ENCODE measurements around the gene PAFAH1B2. TPM values are rescaled to one million over a fixed set of nuclear protein-coding genes. Genes with fewer than 3 reads are reported as not detected.

The PAFAH1B2 gene
- polyA plus RNA-seq, 1 donor from 2014 or later = 85.9 TPM

DNA sequence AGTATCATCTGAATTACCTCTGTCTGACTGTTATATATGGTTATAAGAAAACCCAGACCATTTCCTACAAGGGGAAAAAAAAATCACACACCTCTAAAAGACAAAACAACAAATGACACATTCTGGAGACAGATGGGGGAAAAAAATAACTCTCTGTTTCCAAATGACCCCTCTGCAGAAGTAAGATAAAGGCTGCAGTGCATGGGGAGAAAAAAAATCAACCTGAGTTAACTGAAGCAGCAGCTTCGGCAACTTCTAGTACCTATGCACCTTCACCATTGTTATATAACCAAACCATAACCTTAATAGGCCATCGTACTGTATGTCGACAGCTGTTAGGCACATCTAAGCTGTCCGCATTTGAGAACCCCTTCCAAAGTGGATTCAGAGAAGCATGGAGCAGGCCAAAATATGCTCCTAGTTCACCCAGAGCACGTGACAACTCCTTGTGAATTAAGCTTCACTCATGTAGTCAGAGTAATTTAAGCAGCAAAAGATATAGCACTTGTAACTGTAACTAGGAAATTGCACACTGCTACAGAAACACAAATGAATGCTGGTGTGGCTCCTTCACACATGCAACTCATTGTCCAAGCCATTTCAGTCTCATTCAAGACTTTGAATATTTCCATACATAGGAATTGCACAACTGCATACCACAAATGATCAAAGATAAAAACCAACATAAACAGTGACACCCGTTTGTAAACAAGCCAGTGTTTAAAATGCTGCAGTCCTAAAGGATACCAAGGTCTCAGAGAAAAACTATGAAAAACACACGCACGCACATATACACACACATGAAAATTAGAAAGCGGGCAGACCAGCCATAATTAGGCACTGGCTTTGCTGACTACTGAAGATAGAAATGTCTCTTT, 48.6 kb upstream of the PAFAH1B2 start:
- Histone ChIP-seq H2AFZ (ENCODE audit: low read depth, low read length) (no peak overlapping the region), H3K4me3 (ENCODE audit: low read length) (peak overlapping the region; percentile 86), H4K20me1 (ENCODE audit: insufficient read depth) (no peaks in the 10 kb centered on the region), H3K9me2 (ENCODE audit: insufficient read depth, low read length) (no peaks in the 10 kb centered on the region), H3K4me2 (ENCODE audit: low read length) (peak overlapping the region; percentile 86), H3K9me3 (ENCODE audit: low read length) (no peaks in the 10 kb centered on the region), H3K79me2 (replicated peaks; ENCODE audit: insufficient read depth, low read length) (peaks cover 77% of the 10 kb centered on the region), H3K9ac (ENCODE audit: low read length) (peak overlapping the region; percentile 96), H3K36me3 (ENCODE audit: insufficient read depth, low read length) (no peaks in the 10 kb centered on the region), H3K27ac (ENCODE audit: low read length) (peak overlapping the region; percentile 93), H3F3A (ENCODE audit: insufficient read depth, low read length, poor library complexity, severe bottlenecking) (no peaks in the 10 kb centered on the region), H3K27me3 (ENCODE audit: insufficient read depth, low read depth, low read length) (no peaks in the 10 kb centered on the region)
- TF ChIP-seq SMC3 (conservative IDR thresholded peaks at IDR 0.05; ENCODE audit: poor library complexity) (no peak), EZH2 (IDR thresholded peaks at IDR 0.05; ENCODE audit: borderline replicate concordance, insufficient read depth, low read length, poor library complexity, severe bottlenecking) (no peak), EP300 (conservative IDR thresholded peaks at IDR 0.05; ENCODE audit: poor library complexity, severe bottlenecking) (no peak), RAD21 (conservative IDR thresholded peaks at IDR 0.05) (no peak), TAF1 (IDR thresholded peaks at IDR 0.05; ENCODE audit: low read depth) (no peak), MXI1 (conservative IDR thresholded peaks at IDR 0.05; ENCODE audit: poor library complexity, severe bottlenecking) (no peak), POLR2AphosphoS5 (IDR thresholded peaks at IDR 0.05) (no peak)
- TF ChIP-seq, protein P1, sequence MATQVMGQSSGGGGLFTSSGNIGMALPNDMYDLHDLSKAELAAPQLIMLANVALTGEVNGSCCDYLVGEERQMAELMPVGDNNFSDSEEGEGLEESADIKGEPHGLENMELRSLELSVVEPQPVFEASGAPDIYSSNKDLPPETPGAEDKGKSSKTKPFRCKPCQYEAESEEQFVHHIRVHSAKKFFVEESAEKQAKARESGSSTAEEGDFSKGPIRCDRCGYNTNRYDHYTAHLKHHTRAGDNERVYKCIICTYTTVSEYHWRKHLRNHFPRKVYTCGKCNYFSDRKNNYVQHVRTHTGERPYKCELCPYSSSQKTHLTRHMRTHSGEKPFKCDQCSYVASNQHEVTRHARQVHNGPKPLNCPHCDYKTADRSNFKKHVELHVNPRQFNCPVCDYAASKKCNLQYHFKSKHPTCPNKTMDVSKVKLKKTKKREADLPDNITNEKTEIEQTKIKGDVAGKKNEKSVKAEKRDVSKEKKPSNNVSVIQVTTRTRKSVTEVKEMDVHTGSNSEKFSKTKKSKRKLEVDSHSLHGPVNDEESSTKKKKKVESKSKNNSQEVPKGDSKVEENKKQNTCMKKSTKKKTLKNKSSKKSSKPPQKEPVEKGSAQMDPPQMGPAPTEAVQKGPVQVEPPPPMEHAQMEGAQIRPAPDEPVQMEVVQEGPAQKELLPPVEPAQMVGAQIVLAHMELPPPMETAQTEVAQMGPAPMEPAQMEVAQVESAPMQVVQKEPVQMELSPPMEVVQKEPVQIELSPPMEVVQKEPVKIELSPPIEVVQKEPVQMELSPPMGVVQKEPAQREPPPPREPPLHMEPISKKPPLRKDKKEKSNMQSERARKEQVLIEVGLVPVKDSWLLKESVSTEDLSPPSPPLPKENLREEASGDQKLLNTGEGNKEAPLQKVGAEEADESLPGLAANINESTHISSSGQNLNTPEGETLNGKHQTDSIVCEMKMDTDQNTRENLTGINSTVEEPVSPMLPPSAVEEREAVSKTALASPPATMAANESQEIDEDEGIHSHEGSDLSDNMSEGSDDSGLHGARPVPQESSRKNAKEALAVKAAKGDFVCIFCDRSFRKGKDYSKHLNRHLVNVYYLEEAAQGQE (IDR thresholded peaks at IDR 0.05; ENCODE audit: borderline replicate concordance) = no peak
- TF ChIP-seq, protein P2, sequence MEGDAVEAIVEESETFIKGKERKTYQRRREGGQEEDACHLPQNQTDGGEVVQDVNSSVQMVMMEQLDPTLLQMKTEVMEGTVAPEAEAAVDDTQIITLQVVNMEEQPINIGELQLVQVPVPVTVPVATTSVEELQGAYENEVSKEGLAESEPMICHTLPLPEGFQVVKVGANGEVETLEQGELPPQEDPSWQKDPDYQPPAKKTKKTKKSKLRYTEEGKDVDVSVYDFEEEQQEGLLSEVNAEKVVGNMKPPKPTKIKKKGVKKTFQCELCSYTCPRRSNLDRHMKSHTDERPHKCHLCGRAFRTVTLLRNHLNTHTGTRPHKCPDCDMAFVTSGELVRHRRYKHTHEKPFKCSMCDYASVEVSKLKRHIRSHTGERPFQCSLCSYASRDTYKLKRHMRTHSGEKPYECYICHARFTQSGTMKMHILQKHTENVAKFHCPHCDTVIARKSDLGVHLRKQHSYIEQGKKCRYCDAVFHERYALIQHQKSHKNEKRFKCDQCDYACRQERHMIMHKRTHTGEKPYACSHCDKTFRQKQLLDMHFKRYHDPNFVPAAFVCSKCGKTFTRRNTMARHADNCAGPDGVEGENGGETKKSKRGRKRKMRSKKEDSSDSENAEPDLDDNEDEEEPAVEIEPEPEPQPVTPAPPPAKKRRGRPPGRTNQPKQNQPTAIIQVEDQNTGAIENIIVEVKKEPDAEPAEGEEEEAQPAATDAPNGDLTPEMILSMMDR (IDR thresholded peaks at IDR 0.05; ENCODE audit: poor library complexity, severe bottlenecking) = no peak

DNA sequence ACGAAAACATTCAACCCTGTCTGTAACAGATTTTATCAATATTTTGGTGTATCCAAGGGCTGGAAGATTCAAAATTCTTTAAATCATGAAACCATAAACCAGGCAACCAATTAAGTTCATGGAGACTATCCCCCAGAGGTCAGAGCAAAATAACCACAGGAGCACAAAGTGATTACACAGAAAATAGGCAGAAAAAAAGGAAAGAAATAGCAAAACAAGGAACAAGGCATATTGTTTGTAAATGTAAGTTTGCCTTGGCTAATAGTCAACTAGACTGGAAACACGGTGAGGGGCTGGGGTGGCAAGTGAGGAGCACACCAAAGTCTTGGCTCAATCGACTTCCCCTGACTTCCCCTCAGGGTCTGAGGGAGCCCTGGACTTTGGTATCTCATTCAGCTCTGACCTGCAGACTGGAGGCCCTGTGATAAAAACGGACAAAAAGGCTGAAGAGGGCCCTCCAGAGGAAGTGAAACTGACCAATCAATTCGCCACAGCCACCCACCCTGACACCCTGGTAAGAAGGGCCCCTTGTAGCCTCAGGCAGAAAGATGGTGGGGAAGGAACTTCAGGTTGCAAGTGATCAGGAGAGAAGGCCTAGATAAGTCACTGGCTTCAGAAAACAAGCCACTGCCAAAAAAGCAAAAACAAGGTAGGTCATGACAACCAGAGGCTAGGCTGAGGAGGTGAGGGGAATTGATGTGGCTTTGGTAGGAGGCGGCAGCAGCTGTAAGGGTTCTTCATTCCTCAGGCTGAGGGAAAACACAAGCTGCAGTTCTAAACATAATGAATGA, 47.7 kb upstream of the PAFAH1B2 start:
- H3K4me3 ChIP-seq (ENCODE audit: low read length) = peak overlapping the region; percentile 86

More for the DNA sequence above, 47.7 kb upstream of the PAFAH1B2 start:
- H3K4me2 ChIP-seq (ENCODE audit: low read length) = peak overlapping the region; percentile 86
- H3K79me2 ChIP-seq (replicated peaks; ENCODE audit: insufficient read depth, low read length) = peaks cover 70% of the 10 kb centered on the region
- no peaks in the 10 kb centered on the region for H3F3A ChIP-seq (ENCODE audit: insufficient read depth, low read length, poor library complexity, severe bottlenecking)
- H3K9me2 ChIP-seq (ENCODE audit: insufficient read depth, low read length) = no peaks in the 10 kb centered on the region
- no peak overlapping the region for H2AFZ ChIP-seq (ENCODE audit: low read depth, low read length)
- no peaks in the 10 kb centered on the region for H3K27me3 ChIP-seq (ENCODE audit: insufficient read depth, low read depth, low read length)
- H3K36me3 ChIP-seq (ENCODE audit: insufficient read depth, low read length) = no peaks in the 10 kb centered on the region
- peak overlapping the region; percentile 93 for H3K27ac ChIP-seq (ENCODE audit: low read length)
- TF ChIP-seq MXI1 (conservative IDR thresholded peaks at IDR 0.05; ENCODE audit: poor library complexity, severe bottlenecking) (no peak), POLR2AphosphoS5 (IDR thresholded peaks at IDR 0.05) (no peak), EP300 (conservative IDR thresholded peaks at IDR 0.05; ENCODE audit: poor library complexity, severe bottlenecking) (no peak), RAD21 (conservative IDR thresholded peaks at IDR 0.05) (no peak), TAF1 (IDR thresholded peaks at IDR 0.05; ENCODE audit: low read depth) (no peak), EZH2 (IDR thresholded peaks at IDR 0.05; ENCODE audit: borderline replicate concordance, insufficient read depth, low read length, poor library complexity, severe bottlenecking) (no peak), SMC3 (conservative IDR thresholded peaks at IDR 0.05; ENCODE audit: poor library complexity) (no peak)
- TF ChIP-seq, protein P2 (IDR thresholded peaks at IDR 0.05; ENCODE audit: poor library complexity, severe bottlenecking) = no peak
- TF ChIP-seq, protein P1 (IDR thresholded peaks at IDR 0.05; ENCODE audit: borderline replicate concordance) = no peak
- no peaks in the 10 kb centered on the region for H3K9me3 ChIP-seq (ENCODE audit: low read length)
- no peaks in the 10 kb centered on the region for H4K20me1 ChIP-seq (ENCODE audit: insufficient read depth)
- peak overlapping the region; percentile 96 for H3K9ac ChIP-seq (ENCODE audit: low read length)
